ENCODE results near the gene TFEB. TPM values are rescaled to one million over a fixed set of nuclear protein-coding genes. Genes with fewer than 3 reads are reported as not detected.
A peak's percentile ranks its signal among the peaks of the same experiment; 100 is the strongest.

TFEB gene
- total RNA-seq, 1 donor from 2014 or later, result 5.1 TPM

GRCh38 chr6:41636833-41637193, 98.6 kb downstream of the TFEB start:
- H3K27me3 ChIP-seq (ENCODE audit: control insufficient read depth, insufficient read depth, low read length), result peaks cover 27% of the 10 kb centered on the region
- H3K4me3 ChIP-seq (ENCODE audit: low read depth, low read length), result peak overlapping the region; percentile 48
- H3K36me3 ChIP-seq (ENCODE audit: control insufficient read depth, insufficient read depth, low read length), result no peaks in the 10 kb centered on the region
- DNase-seq (ENCODE audit: low read depth), result no peak
- TF ChIP-seq CTCF (IDR thresholded peaks at IDR 0.05; ENCODE audit: insufficient read depth, low read length, poor library complexity, severe bottlenecking), result no peak

GRCh38 chr6:41635365-41635764, 100.0 kb downstream of the TFEB start:
- Histone ChIP-seq H3K4me3 (ENCODE audit: low read depth, low read length) (no peak overlapping the region), H3K36me3 (ENCODE audit: control insufficient read depth, insufficient read depth, low read length) (no peaks in the 10 kb centered on the region), H3K27me3 (ENCODE audit: control insufficient read depth, insufficient read depth, low read length) (peaks cover 30% of the 10 kb centered on the region)
- no peak for TF ChIP-seq CTCF (IDR thresholded peaks at IDR 0.05; ENCODE audit: insufficient read depth, low read length, poor library complexity, severe bottlenecking)
- no peak for DNase-seq (ENCODE audit: low read depth)

GRCh38 chr6:41634657-41635056, 100.8 kb downstream of the TFEB start:
- no peaks in the 10 kb centered on the region for H3K36me3 ChIP-seq (ENCODE audit: control insufficient read depth, insufficient read depth, low read length)
- no peak for TF ChIP-seq CTCF (IDR thresholded peaks at IDR 0.05; ENCODE audit: insufficient read depth, low read length, poor library complexity, severe bottlenecking)
- peaks cover 32% of the 10 kb centered on the region for H3K27me3 ChIP-seq (ENCODE audit: control insufficient read depth, insufficient read depth, low read length)
- no peak for DNase-seq (ENCODE audit: low read depth)
- no peak overlapping the region for H3K4me3 ChIP-seq (ENCODE audit: low read depth, low read length)

Other genes with a start within 250 kb of the TFEB start
- 22.4 and 30.3 TPM in 2 replicates for gene FOXP4, start 189.2 kb downstream of the TFEB start, total RNA-seq
- gene MDFI, start 97.1 kb downstream of the TFEB start, total RNA-seq, result 84.6 and 99.6 TPM in 2 replicates
- not detected in 2 replicates for gene PGC, start 11.8 kb upstream of the TFEB start, total RNA-seq
- 2.1 and 4.0 TPM in 2 replicates for gene FRS3, start 44.3 kb upstream of the TFEB start, total RNA-seq
- not detected in 2 replicates for gene PRICKLE4, start 45.2 kb upstream of the TFEB start, total RNA-seq
- gene TOMM6, start 52.1 kb upstream of the TFEB start, total RNA-seq, result 125 and 143 TPM in 2 replicates
- 1.8 and 2.4 TPM in 2 replicates for gene USP49, start 159.8 kb upstream of the TFEB start, total RNA-seq
- gene MED20, start 185.5 kb upstream of the TFEB start, total RNA-seq, result 21.5 and 25.0 TPM in 2 replicates
- gene BYSL, start 185.9 kb upstream of the TFEB start, total RNA-seq, result 16.9 and 22.9 TPM in 2 replicates
- 23.9 and 29.2 TPM in 2 replicates for gene CCND3, start 206.2 kb upstream of the TFEB start, total RNA-seq

All from kidney epithelial cell (primary cell).